ENCODE results near the gene FRAT1.

- TF ChIP-seq POLR2A (IDR thresholded peaks at IDR 0.05; ENCODE audit: low read depth, low read length), result no peak
- no peak for TF ChIP-seq TAF1 (IDR thresholded peaks at IDR 0.05; ENCODE audit: borderline replicate concordance, low read depth, low read length)
These were observed 41.9 kb downstream of the FRAT1 start for GRCh38 chr10:97360705-97361536.

Measured in GM12892 (cell line).